ENCODE measurements around the gene ABHD1. TPM values are rescaled to one million over a fixed set of nuclear protein-coding genes. Genes with fewer than 3 reads are reported as not detected.

ABHD1 gene
- total RNA-seq, 2 donors from 2014 or later: 0.29 to 1.0 TPM

- 91% methylated on average over 4 of the region's 4 CpGs for WGBS, 2 experiments (ENCODE audit: insufficient coverage in 1 of 2, insufficient read length in 1 of 2)
- Mint-ChIP-seq H3K27ac (no peak overlapping the region), H3K36me3 (ENCODE audit: low read depth) (no peaks in the 10 kb centered on the region), H3K4me1 (peaks cover 17% of the 10 kb centered on the region), H3K4me3 (no peak overlapping the region), H3K27me3 (ENCODE audit: insufficient read depth) (peaks cover 7% of the 10 kb centered on the region), H3K9me3 (no peaks in the 10 kb centered on the region)
- Histone ChIP-seq H3K27ac (ENCODE audit: low read depth, low read length) (no peak overlapping the region), H3K36me3 (ENCODE audit: control insufficient read depth, insufficient read depth, low read length) (no peaks in the 10 kb centered on the region), H3K4me3 (ENCODE audit: low read length) (no peak overlapping the region), H3K4me1 (ENCODE audit: control insufficient read depth, insufficient read depth, low read length) (peaks cover 4% of the 10 kb centered on the region), H3K9me3 (ENCODE audit: control insufficient read depth, low read length) (no peaks in the 10 kb centered on the region), H3K27me3 (ENCODE audit: control insufficient read depth, insufficient read depth, low read length, poor library complexity, severe bottlenecking) (no peaks in the 10 kb centered on the region), H3K9ac (ENCODE audit: extremely low read depth, low read length, poor library complexity, severe bottlenecking) (no peak overlapping the region)
- DNase-seq: no peak
- no peak for TF ChIP-seq CTCF (conservative IDR thresholded peaks at IDR 0.05)
Measured at GRCh38 chr2:27076323-27076722, 47.3 kb upstream of the ABHD1 start.

- 92% methylated on average over 6 to 7 of the region's 7 CpGs for WGBS, 2 experiments (ENCODE audit: insufficient coverage in 1 of 2, insufficient read length in 1 of 2)
- no peak overlapping the region for H3K4me3 ChIP-seq (ENCODE audit: low read length)
- no peak overlapping the region for H3K27ac Mint-ChIP-seq
- H3K27ac ChIP-seq (ENCODE audit: low read depth, low read length): no peak overlapping the region
- TF ChIP-seq CTCF (conservative IDR thresholded peaks at IDR 0.05): no peak
- H3K9ac ChIP-seq (ENCODE audit: extremely low read depth, low read length, poor library complexity, severe bottlenecking): no peak overlapping the region
- no peaks in the 10 kb centered on the region for H3K36me3 Mint-ChIP-seq (ENCODE audit: low read depth)
- no peaks in the 10 kb centered on the region for H3K9me3 ChIP-seq (ENCODE audit: control insufficient read depth, low read length)
- H3K4me1 ChIP-seq (ENCODE audit: control insufficient read depth, insufficient read depth, low read length): peaks cover 4% of the 10 kb centered on the region
- no peak for DNase-seq
- H3K4me3 Mint-ChIP-seq: no peak overlapping the region
- peaks cover 19% of the 10 kb centered on the region for H3K4me1 Mint-ChIP-seq
- H3K36me3 ChIP-seq (ENCODE audit: control insufficient read depth, insufficient read depth, low read length): no peaks in the 10 kb centered on the region
- no peaks in the 10 kb centered on the region for H3K9me3 Mint-ChIP-seq
- H3K27me3 Mint-ChIP-seq (ENCODE audit: insufficient read depth): peaks cover 7% of the 10 kb centered on the region
- no peaks in the 10 kb centered on the region for H3K27me3 ChIP-seq (ENCODE audit: control insufficient read depth, insufficient read depth, low read length, poor library complexity, severe bottlenecking)
Measured at GRCh38 chr2:27077231-27077630, 46.4 kb upstream of the ABHD1 start.

DNA sequence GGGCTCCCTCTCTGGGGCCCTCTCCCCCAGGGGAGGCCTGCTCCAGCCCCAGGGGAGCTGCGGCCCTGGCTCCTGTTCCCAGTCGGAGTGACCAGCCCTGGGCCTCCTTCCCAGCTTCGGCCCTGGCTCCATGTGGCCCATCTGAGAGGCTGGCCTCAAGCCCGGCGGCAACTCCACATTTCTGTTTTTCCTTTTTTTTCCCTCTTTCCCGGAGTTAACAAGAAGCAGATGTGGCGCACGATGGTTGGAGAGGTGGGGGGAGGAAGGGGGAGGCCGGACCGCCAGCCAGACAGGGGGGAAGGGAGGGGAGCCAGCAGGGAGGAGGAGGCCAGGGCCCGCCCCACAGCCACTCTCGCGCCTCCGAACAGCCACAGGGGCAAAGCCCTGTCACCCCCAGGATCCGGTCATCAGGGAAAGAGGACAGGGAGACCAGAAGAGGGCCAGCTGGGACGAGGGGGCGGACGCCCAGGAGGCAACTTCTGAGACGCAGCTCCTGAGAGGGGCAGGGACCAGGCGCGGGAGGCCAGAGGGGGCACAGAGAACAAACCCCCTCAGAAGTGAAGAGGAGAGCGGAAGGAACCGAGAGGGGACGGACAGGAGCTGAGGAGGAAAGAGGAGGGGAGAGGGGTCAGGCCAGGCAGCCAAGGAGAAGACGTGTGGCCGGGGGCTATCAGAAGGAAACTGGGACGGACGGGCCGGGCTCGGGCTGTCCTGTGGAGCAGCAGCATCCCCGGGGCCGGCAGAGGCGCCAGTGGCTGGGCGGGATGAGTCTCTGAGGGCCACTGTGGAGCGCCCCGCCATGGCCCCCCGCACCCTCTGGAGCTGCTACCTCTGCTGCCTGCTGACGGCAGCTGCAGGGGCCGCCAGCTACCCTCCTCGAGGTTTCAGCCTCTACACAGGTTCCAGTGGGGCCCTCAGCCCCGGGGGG lies 45.1 kb upstream of the ABHD1 start, which contains the start of gene EMILIN1:
Gene EMILIN1 (plus strand): TSS at position 349 of the 928 bp plus-strand sequence. CDS start 451 bp downstream, at position 800.
- no peaks in the 10 kb centered on the region for H3K36me3 Mint-ChIP-seq (ENCODE audit: low read depth)
- no peaks in the 10 kb centered on the region for H3K4me1 ChIP-seq (ENCODE audit: control insufficient read depth, insufficient read depth, low read length)
- no peak within 1 kb of the TSS for H3K9ac ChIP-seq (ENCODE audit: extremely low read depth, low read length, poor library complexity, severe bottlenecking)
- H3K27ac ChIP-seq (ENCODE audit: low read depth, low read length): peak within 1 kb of the TSS; percentile 64
- no peaks in the 10 kb centered on the region for H3K9me3 Mint-ChIP-seq
- DNase-seq: peak; percentile 67
- no peaks in the 10 kb centered on the region for H3K36me3 ChIP-seq (ENCODE audit: control insufficient read depth, insufficient read depth, low read length)
- peak within 1 kb of the TSS; percentile 21 for H3K27ac Mint-ChIP-seq
- H3K4me3 ChIP-seq (ENCODE audit: low read length): no peak within 1 kb of the TSS
- H3K27me3 ChIP-seq (ENCODE audit: control insufficient read depth, insufficient read depth, low read length, poor library complexity, severe bottlenecking): no peaks in the 10 kb centered on the region
- 74 to 83% methylated on average over 16 to 40 of the region's 41 CpGs for WGBS, 2 experiments (ENCODE audit: insufficient coverage in 1 of 2, insufficient read length in 1 of 2)
- H3K4me3 Mint-ChIP-seq: no peak within 1 kb of the TSS
- TF ChIP-seq CTCF (conservative IDR thresholded peaks at IDR 0.05): no peak
- peaks cover 7% of the 10 kb centered on the region for H3K27me3 Mint-ChIP-seq (ENCODE audit: insufficient read depth)
- H3K4me1 Mint-ChIP-seq: peaks cover 10% of the 10 kb centered on the region
- H3K9me3 ChIP-seq (ENCODE audit: control insufficient read depth, low read length): no peaks in the 10 kb centered on the region

All from endodermal cell (in vitro differentiated cells).